ENCODE results near the gene CLINT1.

DNA sequence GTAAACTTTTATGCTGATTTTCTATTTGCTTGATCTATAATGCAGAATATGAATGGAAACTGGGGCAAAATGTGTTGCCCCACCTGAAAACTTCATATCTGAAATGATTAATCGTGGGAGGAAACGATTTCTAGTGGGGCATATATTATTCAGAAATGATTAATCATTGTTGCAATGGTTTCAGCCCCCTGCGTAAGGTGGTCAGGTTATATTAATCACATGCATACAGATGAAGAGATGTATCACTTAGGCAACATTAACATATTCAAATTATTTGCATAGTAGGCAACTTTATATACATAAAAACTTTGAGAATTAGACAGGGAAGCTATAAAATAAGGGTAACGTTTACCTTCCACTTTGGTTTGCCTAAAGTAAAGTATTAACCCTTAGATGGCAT is 65.6 kb downstream of the CLINT1 start:
- TF ChIP-seq, protein P1, sequence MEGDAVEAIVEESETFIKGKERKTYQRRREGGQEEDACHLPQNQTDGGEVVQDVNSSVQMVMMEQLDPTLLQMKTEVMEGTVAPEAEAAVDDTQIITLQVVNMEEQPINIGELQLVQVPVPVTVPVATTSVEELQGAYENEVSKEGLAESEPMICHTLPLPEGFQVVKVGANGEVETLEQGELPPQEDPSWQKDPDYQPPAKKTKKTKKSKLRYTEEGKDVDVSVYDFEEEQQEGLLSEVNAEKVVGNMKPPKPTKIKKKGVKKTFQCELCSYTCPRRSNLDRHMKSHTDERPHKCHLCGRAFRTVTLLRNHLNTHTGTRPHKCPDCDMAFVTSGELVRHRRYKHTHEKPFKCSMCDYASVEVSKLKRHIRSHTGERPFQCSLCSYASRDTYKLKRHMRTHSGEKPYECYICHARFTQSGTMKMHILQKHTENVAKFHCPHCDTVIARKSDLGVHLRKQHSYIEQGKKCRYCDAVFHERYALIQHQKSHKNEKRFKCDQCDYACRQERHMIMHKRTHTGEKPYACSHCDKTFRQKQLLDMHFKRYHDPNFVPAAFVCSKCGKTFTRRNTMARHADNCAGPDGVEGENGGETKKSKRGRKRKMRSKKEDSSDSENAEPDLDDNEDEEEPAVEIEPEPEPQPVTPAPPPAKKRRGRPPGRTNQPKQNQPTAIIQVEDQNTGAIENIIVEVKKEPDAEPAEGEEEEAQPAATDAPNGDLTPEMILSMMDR (conservative IDR thresholded peaks at IDR 0.05; ENCODE audit: low read depth, low read length) = no peak
- no peak for TF ChIP-seq NFE2L2 (IDR thresholded peaks at IDR 0.05; ENCODE audit: low read depth, low read length)
- TF ChIP-seq SMC3 (IDR thresholded peaks at IDR 0.05; ENCODE audit: low read depth, low read length) = no peak
- no peak for TF ChIP-seq MAZ (IDR thresholded peaks at IDR 0.05; ENCODE audit: borderline replicate concordance, low read depth, low read length)
- no peak for TF ChIP-seq MAFK (IDR thresholded peaks at IDR 0.05; ENCODE audit: low read depth, low read length)
- no peak for TF ChIP-seq POLR2A (IDR thresholded peaks at IDR 0.05; ENCODE audit: low read depth, low read length)
- TF ChIP-seq CEBPB (IDR thresholded peaks at IDR 0.05; ENCODE audit: low read depth, low read length) = no peak
- no peak for TF ChIP-seq FOS (IDR thresholded peaks at IDR 0.05; ENCODE audit: low read depth, low read length)
- no peak for TF ChIP-seq MXI1 (IDR thresholded peaks at IDR 0.05; ENCODE audit: borderline replicate concordance, low read depth, low read length)
- no peak for TF ChIP-seq BHLHE40 (IDR thresholded peaks at IDR 0.05; ENCODE audit: low read depth, low read length)
- no peak for TF ChIP-seq CHD1 (IDR thresholded peaks at IDR 0.05; ENCODE audit: low read depth, low read length)
- no peak for TF ChIP-seq RAD21 (IDR thresholded peaks at IDR 0.05; ENCODE audit: low read length)
- TF ChIP-seq, protein P2, sequence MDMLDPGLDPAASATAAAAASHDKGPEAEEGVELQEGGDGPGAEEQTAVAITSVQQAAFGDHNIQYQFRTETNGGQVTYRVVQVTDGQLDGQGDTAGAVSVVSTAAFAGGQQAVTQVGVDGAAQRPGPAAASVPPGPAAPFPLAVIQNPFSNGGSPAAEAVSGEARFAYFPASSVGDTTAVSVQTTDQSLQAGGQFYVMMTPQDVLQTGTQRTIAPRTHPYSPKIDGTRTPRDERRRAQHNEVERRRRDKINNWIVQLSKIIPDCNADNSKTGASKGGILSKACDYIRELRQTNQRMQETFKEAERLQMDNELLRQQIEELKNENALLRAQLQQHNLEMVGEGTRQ (IDR thresholded peaks at IDR 0.05; ENCODE audit: low read depth, low read length) = no peak

All from IMR-90 (cell line).